Superior temporal gyrus (tissue), 1 donor: ENCODE results near the gene PARP16.
"Not testable (repeated sequence)": the region's sequence is repeated elsewhere in the genome, so short reads cannot be mapped to it uniquely, and the experiment has no call there.

Experiments used
- DNase-seq: peaks from one replicate; pipeline ENCODE4 v3.0.0-alpha.2; 2016; ENCODE audit errors: extremely low spot score

The PARP16 gene

DNA sequence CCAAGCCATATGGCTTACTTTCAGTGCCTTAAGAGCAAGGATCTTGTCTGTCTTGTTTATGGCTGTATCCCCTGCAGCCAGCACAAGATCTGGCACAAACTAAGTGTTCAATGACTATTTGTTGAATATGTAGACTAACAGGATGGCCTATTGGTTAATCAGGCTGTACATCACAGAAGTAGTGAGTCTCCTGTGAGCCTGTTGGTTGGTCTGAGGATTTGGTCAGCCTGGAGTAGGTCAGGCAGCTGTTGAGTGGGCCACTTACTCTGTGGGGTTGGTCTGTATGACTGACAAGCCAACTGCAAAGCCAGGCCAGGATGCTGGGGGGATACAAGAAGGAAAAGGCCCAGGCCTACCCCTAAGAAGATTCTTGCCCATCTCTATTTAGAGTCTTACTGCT lies 42.0 kb downstream of the PARP16 start:
- DNase-seq, result no peak

DNA sequence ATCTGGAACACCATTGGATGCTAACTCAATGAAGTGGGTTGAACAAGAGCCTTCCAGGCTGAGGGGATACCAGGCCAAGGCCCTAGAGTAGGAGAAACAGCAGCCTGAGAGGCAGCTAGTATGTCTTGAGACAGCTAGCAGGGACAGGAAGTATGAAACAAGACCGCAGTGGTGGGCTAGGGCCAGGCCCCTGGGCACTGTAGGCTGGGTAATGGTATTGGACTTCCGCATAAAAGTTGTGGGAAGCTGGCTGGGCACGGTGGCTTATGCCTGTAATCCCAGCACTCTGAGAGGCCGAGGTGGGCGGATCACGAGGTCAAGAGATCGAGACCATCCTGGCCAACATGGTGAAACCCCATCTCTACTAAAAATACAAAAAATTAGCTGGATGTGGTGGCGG lies 50.2 kb downstream of the PARP16 start:
- not testable (repeated sequence) for DNase-seq

DNA sequence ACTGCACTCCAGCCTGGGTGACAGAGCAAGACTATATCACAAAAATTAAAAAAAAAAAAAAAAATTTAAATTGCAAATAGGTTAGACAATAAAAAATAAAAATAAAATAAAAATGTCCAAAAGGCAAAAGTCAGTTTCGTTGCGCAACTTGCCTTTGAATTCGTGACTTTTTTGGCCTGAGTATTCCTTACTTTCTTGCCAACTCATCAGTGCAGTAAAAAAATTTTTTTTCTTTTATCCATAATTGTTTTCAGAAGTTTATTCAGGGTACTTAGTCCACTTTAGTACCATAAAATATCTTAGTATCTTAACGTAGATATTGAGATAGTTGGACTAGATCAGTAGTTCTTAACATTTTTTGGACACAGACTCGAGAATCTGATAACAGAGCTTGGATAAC lies 53.0 kb downstream of the PARP16 start:
- DNase-seq, result no peak

DNA sequence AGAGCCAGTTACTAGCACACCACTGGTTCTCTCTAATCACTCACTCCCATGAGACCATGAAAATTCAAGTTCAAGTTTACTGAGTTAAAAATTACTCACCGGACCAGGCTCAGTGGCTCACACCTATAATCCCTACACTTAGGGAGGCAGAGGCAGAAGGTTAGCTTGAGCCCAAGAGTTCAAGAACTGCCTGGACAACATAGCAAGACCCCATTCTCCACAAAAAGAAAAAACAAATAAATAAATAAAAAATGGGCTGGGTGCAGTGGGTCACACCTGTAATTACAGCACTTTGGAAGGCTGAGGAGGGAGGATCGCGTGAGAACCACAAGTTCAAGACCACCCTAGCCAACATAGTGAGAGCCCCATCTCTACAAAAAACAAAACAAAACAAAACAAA lies 54.2 kb downstream of the PARP16 start:
- no peak for DNase-seq

DNA sequence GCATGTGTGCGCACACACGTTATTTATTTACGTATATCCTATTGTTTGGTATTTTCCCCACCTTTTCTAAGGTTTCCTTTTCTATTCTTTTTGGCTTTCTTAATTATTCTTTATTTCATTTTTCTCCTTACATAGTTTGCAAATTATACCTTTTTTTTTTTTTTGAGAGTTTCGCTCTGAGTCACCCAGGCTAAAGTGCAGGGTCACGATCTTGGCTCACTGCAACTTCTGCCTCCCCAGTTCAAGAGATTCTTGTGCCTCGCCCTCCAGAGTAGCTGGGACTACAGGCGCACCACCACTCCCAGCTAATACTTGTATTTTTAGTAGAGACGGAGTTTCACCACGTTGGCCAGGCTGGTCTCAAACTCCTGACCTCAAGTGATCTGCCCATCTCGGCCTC lies 55.4 kb downstream of the PARP16 start:
- DNase-seq, result no peak

DNA sequence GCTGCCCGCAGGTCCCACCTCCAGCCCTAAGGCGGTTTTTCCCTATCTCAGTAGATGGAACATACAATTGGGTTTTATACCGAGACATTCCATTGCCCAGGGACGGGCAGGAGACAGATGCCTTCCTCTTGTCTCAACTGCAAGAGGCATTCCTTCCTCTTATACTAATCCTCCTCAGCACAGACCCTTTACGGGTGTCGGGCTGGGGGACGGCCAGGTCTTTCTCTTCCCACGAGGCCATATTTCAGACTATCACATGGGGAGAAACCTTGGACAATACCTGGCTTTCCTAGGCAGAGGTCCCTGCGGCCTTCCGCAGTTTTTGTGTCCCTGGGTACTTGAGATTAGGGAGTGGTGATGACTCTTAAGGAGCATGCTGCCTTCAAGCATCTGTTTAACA lies 59.8 kb downstream of the PARP16 start:
- DNase-seq, result not testable (repeated sequence)

DNA sequence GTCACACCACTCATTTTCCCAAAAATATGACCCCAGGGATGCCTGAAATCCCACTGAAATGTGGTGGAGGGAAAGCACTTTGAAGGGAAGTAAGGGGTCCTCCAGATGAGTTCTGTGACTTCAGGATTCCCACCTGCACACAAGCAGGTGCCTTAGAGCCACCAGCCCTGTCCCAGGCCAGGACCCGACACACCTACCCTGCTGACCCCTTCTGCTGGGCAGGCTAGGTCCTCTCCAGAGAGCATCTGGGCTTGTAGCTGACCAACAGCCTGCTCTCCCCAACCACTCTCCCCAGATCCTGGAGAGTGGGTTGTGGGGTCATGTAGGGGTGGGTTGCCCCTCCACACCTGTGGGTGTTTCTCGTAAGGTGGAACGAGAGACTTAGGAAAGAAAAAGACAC lies 60.5 kb downstream of the PARP16 start:
- DNase-seq, result no peak

DNA sequence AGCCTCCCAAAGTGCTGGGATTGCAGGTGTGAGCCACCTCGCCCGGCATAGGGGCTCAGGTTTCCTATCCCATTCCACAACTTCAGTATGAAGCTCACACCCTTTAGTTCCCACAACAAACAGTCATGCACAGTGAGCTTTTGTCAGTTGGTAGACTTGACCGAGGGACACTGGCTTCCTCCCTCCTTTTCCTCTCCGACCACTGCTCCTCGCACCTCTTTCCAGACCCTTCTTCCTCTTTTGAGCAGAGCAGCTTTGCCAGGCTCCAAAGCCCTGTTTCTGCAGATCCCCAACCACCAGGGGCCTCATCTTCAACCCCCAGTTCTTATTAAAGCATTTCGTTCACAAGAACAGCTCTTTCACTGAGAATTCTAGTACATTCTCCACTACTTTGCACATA lies 62.7 kb downstream of the PARP16 start:
- DNase-seq, result no peak

DNA sequence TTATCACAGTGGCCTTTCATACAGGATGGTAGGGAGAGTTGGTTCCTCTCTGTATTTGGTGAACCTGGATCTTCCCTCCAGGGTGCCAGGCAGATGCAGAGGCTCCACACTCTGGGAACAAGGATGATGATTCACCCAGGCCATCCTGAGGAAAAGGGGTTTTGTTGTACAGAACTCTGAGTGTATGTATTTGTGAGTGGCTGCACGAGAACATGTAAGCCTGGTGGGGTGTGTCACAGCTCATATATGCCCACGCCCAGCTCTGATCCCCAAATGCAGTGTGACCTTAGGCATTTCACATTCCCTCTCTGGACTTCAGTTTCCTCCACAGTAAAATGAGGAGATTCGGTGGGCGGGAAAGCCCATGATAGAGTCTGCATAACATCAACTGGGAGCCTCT lies 63.8 kb downstream of the PARP16 start:
- DNase-seq, result no peak

DNA sequence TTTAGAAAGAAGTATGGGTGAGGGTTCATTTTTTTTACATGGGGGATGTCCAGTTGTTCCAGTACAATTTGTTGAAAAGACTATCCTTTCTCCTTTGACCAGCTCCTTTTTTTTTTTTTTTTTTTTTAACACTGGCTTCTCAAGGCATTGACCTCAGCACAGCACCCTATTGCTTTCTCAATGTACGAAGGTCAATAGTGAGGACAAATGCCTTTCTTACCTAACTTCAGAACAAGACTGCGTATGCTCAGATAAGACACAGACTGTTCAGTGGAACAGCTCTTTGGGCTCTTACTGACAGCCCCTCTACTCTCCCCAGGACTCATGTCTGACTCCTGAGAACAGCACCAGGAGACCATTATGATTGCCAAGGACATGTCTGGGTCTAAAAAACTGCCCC lies 65.0 kb downstream of the PARP16 start:
- no peak for DNase-seq

DNA sequence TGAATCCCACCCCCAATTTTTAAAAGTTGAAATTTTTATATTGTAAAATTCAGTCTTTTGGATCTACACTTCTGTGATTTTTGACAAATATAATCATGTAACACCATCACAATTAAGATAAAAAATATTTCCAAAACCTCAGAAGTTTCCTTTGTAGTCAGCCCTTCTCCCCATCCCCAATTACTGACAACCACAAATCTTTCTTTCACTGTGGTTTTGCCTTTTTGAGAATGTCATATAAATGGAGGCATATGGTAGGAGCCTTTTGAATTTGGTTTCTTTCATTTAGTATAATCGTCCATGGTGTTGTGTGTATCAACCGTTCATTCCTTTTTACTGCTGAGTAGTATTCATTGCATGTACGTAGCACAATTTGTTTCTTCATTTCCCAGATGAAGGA lies 67.5 kb downstream of the PARP16 start:
- no peak for DNase-seq

DNA sequence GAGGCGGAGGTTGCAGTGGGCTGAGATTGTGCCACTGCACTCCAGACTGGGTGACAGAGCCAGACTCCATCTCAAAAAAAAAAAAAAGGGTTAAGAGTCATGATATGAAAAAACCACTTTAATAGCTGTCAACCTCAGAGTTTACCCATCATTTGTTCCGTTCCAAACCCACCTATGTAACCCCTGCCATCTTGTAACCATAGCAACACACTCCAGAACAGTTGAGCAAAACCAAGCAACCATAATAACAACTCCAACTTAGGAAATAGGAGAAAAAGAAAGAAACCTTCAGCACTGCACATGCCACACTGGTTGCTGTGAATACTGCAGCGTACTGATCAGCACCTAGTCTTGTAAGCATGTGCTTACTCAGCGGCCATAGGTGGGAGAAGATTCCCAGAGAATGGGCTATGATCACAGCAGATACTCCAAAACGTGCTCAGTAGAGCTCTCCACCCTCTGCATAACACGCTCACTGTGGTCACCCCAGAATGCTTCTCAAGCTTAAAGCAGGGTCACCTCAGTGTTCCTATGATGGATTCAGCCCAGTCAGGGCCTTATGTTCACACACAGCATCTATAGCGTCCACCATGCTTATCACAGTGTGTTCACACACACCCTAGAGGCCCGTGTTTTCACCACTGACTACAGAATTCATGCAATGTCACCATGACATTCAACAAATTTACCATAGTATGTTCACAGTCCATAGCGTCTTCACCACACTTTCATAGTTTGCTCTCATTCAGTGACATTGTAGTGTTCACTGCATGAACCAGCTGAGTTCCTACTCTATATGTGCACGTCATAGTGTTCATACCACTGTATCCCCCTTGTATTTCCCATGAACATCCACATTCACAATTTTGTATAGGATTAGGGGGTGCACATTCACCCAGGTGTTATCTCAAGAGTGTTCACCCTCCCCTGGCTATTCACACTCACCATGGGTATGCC lies 68.9 kb downstream of the PARP16 start:
- no peak for DNase-seq

DNA sequence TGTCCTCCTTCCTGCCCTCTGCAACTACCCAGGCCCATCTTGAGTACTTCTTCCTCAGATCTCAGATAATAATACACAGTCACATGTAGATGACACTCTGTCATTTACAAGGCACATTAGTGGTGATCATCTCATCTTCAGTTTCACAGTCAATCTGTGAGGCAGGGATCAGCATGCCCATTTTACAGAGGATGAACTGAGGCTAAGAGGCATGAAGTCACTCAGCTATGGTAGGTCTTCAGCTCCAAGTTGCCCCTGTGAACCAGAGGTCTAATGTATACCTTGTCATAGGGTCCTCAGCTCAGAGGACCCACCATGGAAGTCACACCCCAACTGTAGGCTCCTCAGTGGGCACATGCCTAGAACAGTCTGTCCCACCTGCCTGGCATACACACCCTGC lies 71.2 kb downstream of the PARP16 start:
- no peak for DNase-seq

DNA sequence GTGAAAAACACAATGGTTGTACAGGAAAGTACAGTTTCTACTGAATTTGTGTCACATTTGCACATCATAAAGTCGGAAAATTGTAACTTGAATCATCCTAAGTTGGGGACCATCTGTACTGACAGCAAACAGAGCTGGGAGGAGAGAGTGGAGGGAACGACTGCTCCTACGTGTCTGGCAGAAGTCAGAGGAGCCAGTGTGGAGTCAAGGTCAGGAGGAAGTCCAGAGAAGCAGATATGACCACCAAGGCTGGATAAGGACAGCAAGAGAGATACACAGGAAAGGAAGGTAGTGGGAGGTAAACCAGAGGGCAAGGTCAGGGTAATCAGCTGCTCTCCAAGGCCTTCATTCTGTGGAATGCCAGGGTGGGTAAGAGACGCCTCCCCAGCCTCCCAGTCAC lies 72.7 kb downstream of the PARP16 start:
- DNase-seq, result no peak

DNA sequence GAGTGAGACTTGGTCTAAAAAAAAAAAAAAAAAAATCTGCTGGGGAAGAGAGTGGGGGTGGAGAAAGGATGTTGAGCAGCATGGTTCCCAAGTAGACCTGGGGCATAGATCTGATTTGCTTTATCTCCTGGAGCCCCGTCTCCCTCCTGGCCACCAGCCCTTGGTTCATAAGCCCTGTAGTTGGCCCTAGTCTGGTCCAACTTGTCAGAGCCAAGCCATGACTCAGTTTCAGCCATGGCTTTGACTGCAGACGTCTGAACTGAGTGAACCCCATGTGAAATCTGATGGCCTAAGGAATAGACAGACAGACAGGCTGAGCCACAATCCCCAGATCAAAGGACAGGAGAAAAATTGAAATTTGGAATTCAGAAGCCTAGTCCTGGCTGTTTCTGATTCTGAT lies 73.4 kb downstream of the PARP16 start:
- no peak for DNase-seq

DNA sequence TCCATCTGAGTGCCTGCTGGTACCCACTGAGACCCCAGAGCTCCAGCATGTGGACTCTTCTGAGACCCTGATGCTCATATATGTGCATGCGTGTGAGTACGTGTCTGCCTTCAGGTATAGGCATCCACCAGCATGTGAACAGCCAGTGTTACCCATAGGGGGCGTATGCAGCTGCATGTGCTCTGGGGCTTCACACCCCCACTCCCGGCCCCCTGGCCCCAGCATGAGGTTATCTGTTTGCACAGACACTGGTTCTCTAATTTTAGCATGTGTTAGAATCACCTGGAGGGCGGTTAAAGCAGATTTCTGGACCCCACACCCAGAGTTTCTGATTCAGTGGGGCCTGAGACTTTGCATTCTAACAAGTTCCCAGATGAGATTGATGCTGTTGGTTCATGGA lies 74.6 kb downstream of the PARP16 start:
- no peak for DNase-seq

DNA sequence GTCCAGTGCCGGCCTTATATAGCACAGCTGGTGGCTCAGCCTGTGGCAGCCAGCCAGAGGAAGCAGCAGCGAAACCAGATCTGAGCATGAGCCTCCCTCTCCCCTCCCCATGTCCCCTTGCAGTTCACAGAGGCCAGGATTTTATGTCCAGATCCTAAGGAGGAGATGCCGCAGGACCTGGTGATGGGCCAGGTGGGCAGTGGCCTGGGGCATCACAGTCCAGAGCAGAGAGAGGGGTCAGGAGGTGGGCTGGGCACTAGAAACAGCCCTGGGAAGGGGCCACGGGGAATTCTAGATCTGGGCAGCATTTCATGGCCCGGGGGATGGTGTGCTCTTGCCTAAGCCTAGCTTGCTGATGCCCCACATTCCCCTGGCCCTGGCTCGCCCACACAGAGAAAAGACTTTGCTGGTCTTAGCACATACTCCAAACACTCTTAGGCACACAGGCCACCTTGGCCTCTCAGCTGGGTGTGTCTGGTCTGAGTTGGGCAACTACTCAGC lies 75.2 kb downstream of the PARP16 start:
- DNase-seq, result no peak

DNA sequence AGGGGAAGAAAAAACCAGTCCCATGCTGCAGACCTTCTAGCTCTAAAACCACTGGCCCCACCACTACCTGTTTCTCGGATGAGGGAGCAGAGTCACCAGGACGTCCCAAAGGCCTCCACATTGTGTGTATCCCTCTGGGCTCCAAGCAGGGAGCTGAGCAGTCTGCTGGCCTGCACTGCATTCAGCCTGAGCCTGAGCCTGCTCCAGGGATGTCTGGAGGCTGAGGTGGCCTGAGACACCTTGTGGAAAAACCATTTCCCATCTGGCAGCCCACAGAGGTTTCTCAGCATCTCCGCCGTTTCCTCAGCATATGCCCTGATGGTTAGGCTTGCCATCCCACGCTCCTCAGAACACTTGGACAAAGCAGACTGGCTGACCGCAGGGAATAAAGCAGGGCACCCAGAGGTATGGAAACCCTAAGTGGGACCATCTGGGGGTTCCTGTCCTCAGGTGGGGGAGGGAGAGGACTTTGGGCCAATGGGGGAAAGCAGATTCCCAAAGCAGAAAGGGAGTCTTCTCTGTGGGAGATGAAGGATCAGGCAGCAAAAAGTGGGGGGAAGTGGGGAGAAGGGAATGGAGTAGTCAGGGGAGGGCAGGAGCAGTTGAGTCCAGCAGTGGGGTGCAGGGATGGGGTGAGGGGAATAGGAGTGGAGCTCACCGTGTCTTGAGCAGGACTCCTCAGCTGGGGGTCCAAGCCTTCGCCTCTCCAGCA lies 75.8 kb downstream of the PARP16 start, which contains the start of gene CILP:
TSS of gene CILP (minus strand) at position 704 of the 712 bp plus-strand sequence. CDS start 1,718 bp downstream, outside the sequence.
- no peak for DNase-seq

DNA sequence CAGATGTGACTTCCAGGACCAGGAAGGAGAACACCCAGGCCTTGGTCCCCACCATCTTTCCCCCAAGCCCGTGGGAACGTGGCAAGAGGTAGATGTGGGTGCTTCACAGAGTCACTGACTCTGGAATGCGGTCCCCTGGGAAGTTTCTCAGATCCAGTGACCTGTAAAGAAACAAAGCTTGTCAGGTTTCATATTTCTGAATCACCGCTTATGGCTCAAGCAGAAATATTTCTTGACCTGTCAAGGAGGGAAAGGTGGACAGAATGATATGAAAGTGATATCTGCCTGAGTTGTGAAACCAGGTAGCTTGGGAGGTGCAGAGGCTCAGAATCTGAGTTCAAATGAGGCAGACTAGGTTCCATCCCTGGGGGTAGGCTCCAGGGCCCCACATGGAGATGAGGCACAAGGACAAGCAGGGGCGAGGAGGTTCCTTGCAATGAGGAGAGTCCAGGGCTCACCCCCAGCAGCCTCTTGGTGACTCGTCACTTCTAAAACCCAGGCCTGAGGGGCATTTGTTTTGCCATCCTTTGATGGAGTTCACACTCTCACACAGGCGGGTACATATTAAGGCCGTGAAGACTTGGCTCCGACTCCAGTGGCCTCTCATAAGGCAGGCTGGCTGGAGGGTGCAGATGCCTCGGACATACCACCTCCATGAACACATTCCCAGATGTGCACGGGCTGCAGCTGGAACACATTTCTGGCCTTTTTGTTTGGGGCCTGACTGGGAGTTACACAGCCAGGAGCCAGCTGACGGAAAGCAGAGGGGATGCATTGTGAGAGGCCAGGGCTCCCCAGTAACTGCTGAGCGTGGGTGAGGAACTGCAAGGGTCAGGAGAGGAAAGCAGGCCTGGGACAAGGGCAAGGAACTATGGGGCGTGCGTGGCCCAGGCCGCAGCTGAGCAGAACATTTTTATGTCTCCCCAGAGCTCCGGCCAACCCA lies 76.7 kb downstream of the PARP16 start:
- DNase-seq, result no peak

DNA sequence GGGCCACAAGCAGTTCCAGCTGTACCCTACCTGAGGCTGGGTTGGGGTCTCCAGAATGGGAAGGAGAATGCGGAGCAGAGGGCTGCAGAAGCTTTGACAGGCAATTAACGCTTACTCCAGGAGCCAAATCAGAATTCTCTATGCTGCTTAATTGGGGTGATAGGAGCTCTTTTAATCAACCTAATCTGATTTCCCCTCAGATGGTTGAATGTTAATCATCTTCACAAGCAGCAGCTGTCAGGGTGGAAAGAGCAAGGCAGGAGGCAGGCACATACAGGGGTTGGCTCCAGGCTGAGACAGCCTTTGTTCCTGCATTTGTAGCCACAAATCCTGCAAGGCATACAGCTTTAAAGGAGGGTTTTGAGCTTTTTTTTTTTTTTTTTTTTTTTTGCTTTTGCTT lies 78.0 kb downstream of the PARP16 start:
- no peak for DNase-seq
